Smooth muscle cell of bladder (primary cell): ENCODE measurements around the gene TCEAL2. TPM values are rescaled to one million over a fixed set of nuclear protein-coding genes. Genes with fewer than 3 reads are reported as not detected.

ENCODE experiments used
- total RNA-seq: library from RNA; depleted of rRNA; stranded (reverse); fragments of >200 nt; gene quantifications from 2 replicates; pipeline ENCODE4 v1.2.3, GENCODE V29; 2014

TCEAL2 gene
- 0.28 TPM in 1 of 2 replicates, not detected in the other for total RNA-seq

GRCh38 chrX:102125436-102125835, at the start of gene TCEAL2:
TSS of gene TCEAL2 (plus strand) at chrX:102125679. CDS start at chrX:102126831, 1,152 bp downstream.

GRCh38 chrX:102142274-102142673, 16.8 kb downstream of the TCEAL2 start, which contains the start of gene TCEAL6:
TSS of gene TCEAL6 (minus strand) at chrX:102142481.

GRCh38 chrX:102155806-102156179, 30.3 kb downstream of the TCEAL2 start, which contains the start of gene BEX5:
TSS of gene BEX5 (minus strand) at chrX:102155977. CDS start at chrX:102154265, 1,712 bp downstream.

Other genes starting within 250 kb of the TCEAL2 start
- under 0.01 and 0.09 TPM in 2 replicates for gene ZMAT1, start 193.7 kb upstream of the TCEAL2 start, total RNA-seq
- gene TCEAL6, start 16.8 kb downstream of the TCEAL2 start, total RNA-seq, result not detected in 2 replicates
- not detected in 2 replicates for gene BEX5, start 30.3 kb downstream of the TCEAL2 start, total RNA-seq
- not detected in 2 replicates for gene TCP11X1, start 89.6 kb downstream of the TCEAL2 start, total RNA-seq
- not detected in 2 replicates for gene NXF2, start 121.5 kb downstream of the TCEAL2 start, total RNA-seq